SK-N-SH (cell line): ENCODE results near the gene RBBP4. TPM values are rescaled to one million over a fixed set of nuclear protein-coding genes. Genes with fewer than 3 reads are reported as not detected.

Experiments
- CTCF ChIA-PET: fragments of 300-600, 350-600 bp; formaldehyde crosslinking; extraction: SDS; loops from one replicate; lab custom pipeline; 2021; lab: Yijun Ruan, JAX
- POLR2A ChIA-PET: fragments of 350-600 bp; sonication (Branson Sonifier 250); formaldehyde crosslinking; extraction: SDS; loops from one replicate; lab custom pipeline; 2020; ENCODE audit warnings: antibody characterized with exemption, inconsistent platforms; lab: Yijun Ruan, JAX
- DNase-seq: peaks from one replicate; pipeline ENCODE4 v3.0.0; 2012
- H2AFZ ChIP-seq: fragments of 200-600 bp; sonication (generic); 2 replicates; pipeline ENCODE4 v1.8.1; 2016; ENCODE audit warnings: antibody characterized with exemption, mild to moderate bottlenecking, low read depth
- H3F3A ChIP-seq: fragments of 200-600 bp; sonication (generic); replicated peaks from 2 replicates; pipeline ENCODE3; 2016; ENCODE audit warnings: antibody characterized with exemption, mild to moderate bottlenecking; ENCODE audit not compliant: insufficient read depth
- H3K27ac ChIP-seq, 2 experiments: fragments of 200-500 bp in 1 of 2; fragments of 200-600 bp in 1 of 2; sonication (Bioruptor generic) in 1 of 2; sonication (generic), shearing (Covaris generic) in 1 of 2; 2 replicates each; pipeline versions ENCODE4 v1.5.1 to v1.6.1; 2014 to 2016; ENCODE audit warnings: low read depth in 2 of 2, inconsistent platforms in 1 of 2, low read length in 1 of 2, mild to moderate bottlenecking in 1 of 2, mixed read lengths in 1 of 2
- H3K27me3 ChIP-seq: fragments of 200-600 bp; sonication (generic), shearing (Covaris generic); 2 replicates; pipeline ENCODE4 v1.6.1; 2016; ENCODE audit warnings: mixed run types; ENCODE audit not compliant: insufficient read depth
- H3K36me3 ChIP-seq, 2 experiments: fragments of 200-500 bp in 1 of 2; fragments of 200-600 bp in 1 of 2; sonication (Bioruptor generic) in 1 of 2; sonication (generic) in 1 of 2; replicated peaks in 1 of 2; 2 replicates each; pipeline versions ENCODE3 to v1.5.1; 2014 to 2016; ENCODE audit warnings: low read length in 1 of 2, mild to moderate bottlenecking in 1 of 2; ENCODE audit not compliant: insufficient read depth in 2 of 2, control insufficient read depth in 1 of 2
- H3K4me1 ChIP-seq, 2 experiments: fragments of 200-500 bp in 1 of 2; fragments of 200-600 bp in 1 of 2; sonication (Bioruptor generic) in 1 of 2; sonication (generic), shearing (Covaris generic) in 1 of 2; 2 replicates each; pipeline versions ENCODE4 v1.5.1 to v1.6.1; 2014 to 2016; ENCODE audit warnings: low read depth in 1 of 2, low read length in 1 of 2, mixed run types in 1 of 2; ENCODE audit not compliant: insufficient read depth in 2 of 2, control insufficient read depth in 1 of 2
- H3K4me2 ChIP-seq: fragments of 200-600 bp; sonication (generic), shearing (Covaris generic); 2 replicates; pipeline ENCODE4 v1.6.1; 2017; ENCODE audit warnings: mixed run types
- H3K4me3 ChIP-seq, 2 experiments: fragments of 200-500 bp in 1 of 2; fragments of 200-600 bp in 1 of 2; sonication (Bioruptor generic) in 1 of 2; sonication (generic), shearing (Covaris generic) in 1 of 2; 2 replicates each; pipeline versions ENCODE4 v1.5.1 to v1.8.1; 2014 to 2016; ENCODE audit warnings: low read depth in 2 of 2, inconsistent platforms in 1 of 2, low read length in 1 of 2, mild to moderate bottlenecking in 1 of 2, mixed read lengths in 1 of 2, moderate library complexity in 1 of 2
- H3K79me2 ChIP-seq: fragments of 200-600 bp; sonication (generic); 2 replicates; pipeline ENCODE4 v1.8.1; 2017; ENCODE audit warnings: mild to moderate bottlenecking; ENCODE audit not compliant: insufficient read depth
- H3K9ac ChIP-seq: fragments of 200-600 bp; sonication (generic); 2 replicates; pipeline ENCODE4 v1.6.1; 2017; ENCODE audit warnings: mixed run types
- H3K9me2 ChIP-seq: fragments of 200-600 bp; sonication (generic); 2 replicates; pipeline ENCODE4 v1.6.1; 2017; ENCODE audit warnings: mixed run types
- H3K9me3 ChIP-seq: fragments of 200-600 bp; sonication (generic); 2 replicates; pipeline ENCODE4 v1.6.1; 2017; ENCODE audit warnings: mixed run types, mild to moderate bottlenecking, moderate library complexity
- H4K20me1 ChIP-seq: fragments of 200-600 bp; sonication (generic); 2 replicates; pipeline ENCODE4 v1.6.1; 2017; ENCODE audit warnings: mild to moderate bottlenecking, mixed run types; ENCODE audit not compliant: insufficient read depth
- CHD2 ChIP-seq: fragments of 150-350 bp; IDR thresholded peaks from 2 replicates; pipeline ENCODE4 v1.6.1; 2018; ENCODE audit warnings: low read length; ENCODE audit not compliant: partially characterized antibody
- FOXJ3 ChIP-seq: sonication (generic); formaldehyde crosslinking; IDR thresholded peaks from 2 replicates; pipeline ENCODE4 v1.5.1; 2020; ENCODE audit warnings: mild to moderate bottlenecking, missing genetic modification reagents
- GATA2 ChIP-seq: sonication (generic); formaldehyde crosslinking; IDR thresholded peaks from 2 replicates; pipeline ENCODE4 v1.5.0; 2020; ENCODE audit warnings: mild to moderate bottlenecking, missing genetic modification reagents
- MAX ChIP-seq: IDR thresholded peaks from 2 replicates; pipeline ENCODE4 v1.4.0; 2012; ENCODE audit warnings: low read depth
- MEF2A ChIP-seq: IDR thresholded peaks from 2 replicates; pipeline ENCODE4 v1.4.0; 2012; ENCODE audit warnings: low read depth, borderline replicate concordance
- MXI1 ChIP-seq: IDR thresholded peaks from 2 replicates; pipeline ENCODE4 v1.6.1; 2012; ENCODE audit warnings: mild to moderate bottlenecking, low read depth, low read length, improper control_type of control experiment
- POLR2AphosphoS5 ChIP-seq: IDR thresholded peaks from 2 replicates; pipeline ENCODE4 v1.6.1; 2012; ENCODE audit warnings: low read depth, low read length
- RCOR1 ChIP-seq: fragments of 150-350 bp; IDR thresholded peaks from 2 replicates; pipeline ENCODE4 v1.6.1; 2017; ENCODE audit warnings: antibody characterized with exemption, low read length
- REST ChIP-seq: IDR thresholded peaks from 2 replicates; pipeline ENCODE4 v1.6.1; 2012; ENCODE audit warnings: mild to moderate bottlenecking, low read depth, low read length, moderate library complexity
- RXRA ChIP-seq: IDR thresholded peaks from 2 replicates; pipeline ENCODE4 v1.4.0; 2012; ENCODE audit warnings: low read depth, mild to moderate bottlenecking, borderline replicate concordance
- SIN3A ChIP-seq: IDR thresholded peaks from 2 replicates; pipeline ENCODE4 v1.6.1; 2012; ENCODE audit warnings: low read depth, mild to moderate bottlenecking, low read length, moderate library complexity, borderline replicate concordance
- SMC3 ChIP-seq: IDR thresholded peaks from 2 replicates; pipeline ENCODE4 v1.6.1; 2012; ENCODE audit warnings: low read depth, low read length, improper control_type of control experiment
- TEAD4 ChIP-seq: IDR thresholded peaks from 2 replicates; pipeline ENCODE4 v1.4.0; 2012; ENCODE audit warnings: mild to moderate bottlenecking, borderline replicate concordance; ENCODE audit not compliant: insufficient read depth
- USF2 ChIP-seq: fragments of 150-350 bp; IDR thresholded peaks from 2 replicates; pipeline ENCODE4 v1.6.1; 2017; ENCODE audit warnings: antibody characterized with exemption, low read length, low read depth, borderline replicate concordance
- YY1 ChIP-seq: IDR thresholded peaks from 2 replicates; pipeline ENCODE4 v1.4.0; 2012; ENCODE audit warnings: low read depth, mild to moderate bottlenecking
- WGBS: methylation state at CpG from one replicate; pipeline ENCODE4 v1.1.6; 2017; ENCODE audit warnings: low lambda C conversion rate; 5-methylcytosine and 5-hydroxymethylcytosine counted together
- polyA plus RNA-seq, 3 experiments: library from polyadenylated mRNA; depleted of rRNA; stranded (reverse); fragments of >200 nt; gene quantifications; 2 replicates each; pipeline ENCODE4 v1.2.3, GENCODE V29; 2012

The RBBP4 gene
- polyA plus RNA-seq, 1 of the 3 experiments (the other 2 are of a cell fraction), result 108 TPM

GRCh38 chr1:32727876-32728275 lies 76.9 kb downstream of the RBBP4 start (continued):
- TF ChIP-seq SMC3, result no peak

GRCh38 chr1:32728413-32729077 lies 77.5 kb downstream of the RBBP4 start:
- CTCF ChIA-PET, result interaction anchor here (0.5 to 4.4 kb wide), 8 partner anchors 11 to 255 kb away, joined by 3 to 54 read pairs (median 5); a partner anchor contains a TSS
- no peaks in the 10 kb centered on the region for H3K9me2 ChIP-seq
- POLR2A ChIA-PET, result no interaction called here

More at GRCh38 chr1:32728413-32729077, 77.5 kb downstream of the RBBP4 start:
- Histone ChIP-seq H3F3A (peaks cover 3% of the 10 kb centered on the region), H2AFZ (no peak overlapping the region), H4K20me1 (no peaks in the 10 kb centered on the region), H3K36me3 (no peaks in the 10 kb centered on the region), H3K79me2 (no peaks in the 10 kb centered on the region), H3K4me2 (no peak overlapping the region), H3K4me1 (peaks cover 10 to 16% of the 10 kb centered on the region in 2 experiments; a peak in 3 of 4 replicates), H3K27me3 (no peaks in the 10 kb centered on the region)
- WGBS, result 84% methylated on average over 7 of the region's 7 CpGs
- no peak for DNase-seq
- TF ChIP-seq FOXJ3 (CRISPR knock-in tag), result no peak
- no peak for TF ChIP-seq RCOR1
- TF ChIP-seq MXI1, result no peak
- TF ChIP-seq SIN3A, result no peak
- TF ChIP-seq MAX, result no peak
- no peak for TF ChIP-seq RXRA
- TF ChIP-seq TEAD4, result no peak
- no peak for TF ChIP-seq REST
- TF ChIP-seq MEF2A, result no peak
- TF ChIP-seq CHD2, result no peak
- TF ChIP-seq POLR2AphosphoS5, result no peak
- no peak for TF ChIP-seq USF2
- TF ChIP-seq YY1, result no peak
- no peak for TF ChIP-seq GATA2
- TF ChIP-seq, all 33 proteins: peak for 0
- H3K27ac ChIP-seq, result no peak overlapping the region
- no peak overlapping the region for H3K4me3 ChIP-seq
- H3K9me3 ChIP-seq, result no peaks in the 10 kb centered on the region
- no peak overlapping the region for H3K9ac ChIP-seq
